Subcutaneous abdominal adipose tissue (tissue), 5 donors: ENCODE results near the gene FITM1.

Experiments
- H3K27ac ChIP-seq: one replicate; pipeline ENCODE4 v1.7.0; 2013; ENCODE audit warnings: low read depth, mild to moderate bottlenecking, inconsistent platforms, low read length, moderate library complexity
- H3K27me3 ChIP-seq, 5 donors: one replicate each; pipeline ENCODE4 v1.7.0; 2013; ENCODE audit warnings: low read length in 5 of 5, inconsistent platforms in 1 of 5; ENCODE audit not compliant: control insufficient read depth in 5 of 5, insufficient read depth in 4 of 5
- H3K36me3 ChIP-seq, 5 donors: one replicate each; pipeline ENCODE4 v1.7.0; 2013; ENCODE audit warnings: low read length in 5 of 5; ENCODE audit not compliant: control insufficient read depth in 5 of 5, insufficient read depth in 5 of 5
- H3K4me1 ChIP-seq, 5 donors: one replicate each; pipeline ENCODE4 v1.7.0; 2013; ENCODE audit warnings: low read length in 5 of 5, mild to moderate bottlenecking in 3 of 5, moderate library complexity in 1 of 5; ENCODE audit not compliant: control insufficient read depth in 5 of 5, insufficient read depth in 5 of 5
- H3K4me3 ChIP-seq, 5 donors: one replicate each; pipeline ENCODE4 v1.7.0; 2013; ENCODE audit warnings: low read length in 5 of 5, low read depth in 1 of 5
- H3K9ac ChIP-seq, 5 donors: one replicate each; pipeline ENCODE4 v1.7.0; 2013; ENCODE audit warnings: low read length in 5 of 5, mild to moderate bottlenecking in 4 of 5, moderate library complexity in 3 of 5
- H3K9me3 ChIP-seq, 5 donors: one replicate each; pipeline ENCODE4 v1.7.0; 2013; ENCODE audit warnings: low read length in 5 of 5; ENCODE audit not compliant: control insufficient read depth in 5 of 5
- donor health status: healthy.
- donor health status: healthy.
- donor health status: healthy.
- donor health status: healthy.
- donor health status: healthy.

Gene FITM1

GRCh38 chr14:24146453-24146977, 16.1 kb downstream of the FITM1 start, which contains the start of gene PSME2:
TSS of gene PSME2 (minus strand) at chr14:24146610. CDS start at chr14:24146581, 29 bp downstream.
- H3K27ac ChIP-seq: peak within 1 kb of the TSS; percentile 98
- no peaks in the 10 kb centered on the region for H3K9me3 ChIP-seq
- H3K4me3 ChIP-seq: peak within 1 kb of the TSS; percentile 87 to 96 (median 93)
- no peaks in the 10 kb centered on the region for H3K27me3 ChIP-seq
- peaks cover 13 to 37% (median 32%) of the 10 kb centered on the region in 5 donors for H3K4me1 ChIP-seq
- H3K36me3 ChIP-seq: peaks cover 2 to 45% (median 28%) of the 10 kb centered on the region in 5 donors
- H3K9ac ChIP-seq: peak within 1 kb of the TSS; percentile 91 to 95 (median 92)

DNA sequence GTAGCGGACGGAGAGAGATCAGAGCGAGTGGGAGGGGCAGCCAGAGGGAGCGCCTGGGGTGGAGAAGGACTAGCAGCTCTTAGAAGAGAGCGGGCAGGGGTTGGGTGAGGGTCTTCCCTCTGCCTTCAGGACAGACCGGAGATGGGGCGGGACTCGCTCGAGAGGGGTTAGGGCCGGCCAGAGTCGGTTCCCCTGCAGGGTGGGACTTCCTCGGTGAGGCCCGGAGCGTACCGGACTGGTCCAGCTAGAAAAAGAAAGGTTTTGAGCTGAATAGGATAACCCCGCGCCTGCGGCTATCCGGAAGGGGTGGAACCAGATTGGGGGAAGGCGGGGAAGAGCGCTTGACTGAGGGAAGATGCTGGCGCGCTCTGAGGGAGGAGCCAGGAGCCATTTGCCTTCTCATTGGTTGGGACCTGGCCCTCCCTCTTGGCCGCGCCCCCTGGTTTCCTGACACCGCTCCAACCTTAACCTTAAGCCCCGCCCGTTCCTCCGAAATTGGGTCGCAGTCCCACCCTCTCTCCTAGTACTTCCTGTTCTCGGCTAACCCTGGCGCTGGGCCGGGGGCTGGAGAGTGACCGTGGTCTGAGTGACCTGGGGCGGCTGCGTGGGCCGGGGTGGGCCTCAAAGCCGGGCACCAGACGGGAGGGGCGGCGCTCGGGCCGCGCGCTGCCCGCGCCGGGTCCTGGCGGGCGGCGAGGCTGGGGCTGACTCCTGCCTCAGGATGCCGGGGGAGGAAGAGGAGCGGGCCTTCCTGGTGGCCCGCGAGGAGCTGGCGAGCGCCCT, 16.7 kb downstream of the FITM1 start, which contains the start of gene RNF31:
Gene RNF31 (plus strand): TSS at position 521 of the 783 bp plus-strand sequence. CDS start 201 bp downstream, at position 722.
- peak within 1 kb of the TSS; percentile 91 to 95 (median 92) for H3K9ac ChIP-seq

DNA sequence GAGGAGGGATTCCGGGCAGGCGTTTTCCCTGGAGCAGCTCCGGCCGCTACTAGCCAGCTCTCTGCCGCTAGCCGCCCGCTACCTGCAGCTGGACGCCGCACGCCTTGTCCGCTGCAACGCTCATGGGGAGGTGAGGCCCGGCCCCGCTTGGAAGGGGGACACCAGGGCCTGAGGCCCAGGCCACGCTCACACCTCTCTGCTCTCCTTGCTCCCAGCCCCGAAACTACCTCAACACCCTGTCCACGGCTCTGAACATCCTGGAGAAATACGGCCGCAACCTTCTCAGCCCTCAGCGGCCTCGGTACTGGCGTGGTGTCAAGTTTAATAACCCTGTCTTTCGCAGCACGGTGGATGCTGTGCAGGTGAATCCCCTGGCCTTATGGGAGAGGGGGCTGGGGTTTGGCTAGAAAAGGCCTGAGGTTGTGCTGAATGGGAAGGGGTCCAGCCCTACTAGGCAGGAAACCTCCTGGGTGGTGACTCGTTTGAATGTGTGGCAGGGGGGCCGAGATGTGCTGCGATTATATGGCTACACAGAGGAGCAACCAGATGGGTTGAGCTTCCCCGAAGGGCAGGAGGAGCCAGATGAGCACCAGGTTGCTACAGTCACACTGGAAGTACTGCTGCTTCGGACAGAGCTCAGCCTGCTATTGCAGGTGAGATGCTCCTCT, 17.4 kb downstream of the FITM1 start:
- peaks cover 10 to 30% (median 25%) of the 10 kb centered on the region in 5 donors for H3K4me1 ChIP-seq
- H3K27ac ChIP-seq: peak overlapping the region; percentile 98
- H3K27me3 ChIP-seq: no peaks in the 10 kb centered on the region
- peaks cover 2 to 59% (median 39%) of the 10 kb centered on the region in 5 donors for H3K36me3 ChIP-seq
- H3K9me3 ChIP-seq: no peaks in the 10 kb centered on the region
- H3K9ac ChIP-seq: peak overlapping the region; percentile 38 to 92 (median 87)
- peak overlapping the region; percentile 83 to 96 (median 93) for H3K4me3 ChIP-seq

More for the DNA sequence above, 16.7 kb downstream of the FITM1 start, which contains the start of gene RNF31:
- no peaks in the 10 kb centered on the region for H3K9me3 ChIP-seq
- peak within 1 kb of the TSS; percentile 98 for H3K27ac ChIP-seq
- peaks cover 2 to 52% (median 35%) of the 10 kb centered on the region in 5 donors for H3K36me3 ChIP-seq
- H3K4me3 ChIP-seq: peak within 1 kb of the TSS; percentile 87 to 96 (median 93)
- H3K4me1 ChIP-seq: peaks cover 10 to 31% (median 26%) of the 10 kb centered on the region in 5 donors
- no peaks in the 10 kb centered on the region for H3K27me3 ChIP-seq

DNA sequence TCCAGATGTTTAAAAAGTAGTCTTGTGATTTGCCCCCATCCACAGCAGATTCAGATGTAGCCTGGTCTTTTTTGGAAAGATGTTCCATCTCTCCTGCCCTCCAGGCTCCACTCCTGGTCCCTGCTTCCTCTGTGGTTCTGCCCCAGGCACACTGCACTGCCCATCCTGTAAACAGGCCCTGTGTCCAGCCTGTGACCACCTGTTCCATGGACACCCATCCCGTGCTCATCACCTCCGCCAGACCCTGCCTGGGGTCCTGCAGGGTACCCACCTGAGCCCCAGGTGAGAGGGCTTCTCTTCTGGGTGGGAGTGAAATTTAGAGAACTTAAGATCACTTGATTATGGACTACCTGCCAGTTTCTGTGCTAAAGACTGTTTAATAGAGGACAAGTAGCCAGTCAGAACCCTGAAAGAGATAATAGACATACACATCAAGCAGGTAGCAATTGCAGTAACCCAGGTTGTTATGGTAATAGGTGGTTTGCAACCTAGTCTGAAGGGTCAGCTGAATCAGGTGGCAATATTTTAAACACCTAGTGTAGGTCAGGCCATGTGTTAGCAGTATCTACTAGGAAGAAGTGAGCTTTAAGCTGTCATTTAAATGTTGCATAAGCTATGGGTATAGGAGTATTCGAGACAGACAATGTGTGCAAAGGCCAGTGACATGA, 19.0 kb downstream of the FITM1 start:
- Histone ChIP-seq H3K36me3 (peaks cover 2 to 54% (median 38%) of the 10 kb centered on the region in 5 donors), H3K4me1 (peaks cover 10 to 30% (median 25%) of the 10 kb centered on the region in 5 donors), H3K9ac (peak overlapping the region in 1 of 5 donors; percentile 13), H3K9me3 (no peaks in the 10 kb centered on the region), H3K27me3 (no peaks in the 10 kb centered on the region), H3K27ac (no peak overlapping the region), H3K4me3 (no peak overlapping the region)

DNA sequence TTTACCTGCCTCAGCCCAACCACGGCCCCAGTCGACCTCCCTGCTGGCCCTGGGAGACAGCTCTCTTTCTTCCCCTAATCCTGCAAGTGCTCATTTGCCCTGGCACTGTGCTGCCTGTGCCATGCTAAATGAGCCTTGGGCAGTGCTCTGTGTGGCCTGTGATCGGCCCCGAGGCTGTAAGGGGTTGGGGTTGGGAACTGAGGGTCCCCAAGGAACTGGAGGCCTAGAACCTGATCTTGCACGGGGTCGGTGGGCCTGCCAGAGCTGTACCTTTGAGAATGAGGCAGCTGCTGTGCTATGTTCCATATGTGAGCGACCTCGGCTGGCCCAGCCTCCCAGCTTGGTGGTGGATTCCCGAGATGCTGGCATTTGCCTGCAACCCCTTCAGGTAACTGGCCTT, 19.6 kb downstream of the FITM1 start:
- no peak overlapping the region for H3K27ac ChIP-seq
- H3K9me3 ChIP-seq: no peaks in the 10 kb centered on the region
- H3K27me3 ChIP-seq: no peaks in the 10 kb centered on the region
- peaks cover 5 to 57% (median 45%) of the 10 kb centered on the region in 5 donors for H3K36me3 ChIP-seq
- H3K4me1 ChIP-seq: peaks cover 10 to 30% (median 25%) of the 10 kb centered on the region in 5 donors
- H3K9ac ChIP-seq: no peak overlapping the region
- no peak overlapping the region for H3K4me3 ChIP-seq

DNA sequence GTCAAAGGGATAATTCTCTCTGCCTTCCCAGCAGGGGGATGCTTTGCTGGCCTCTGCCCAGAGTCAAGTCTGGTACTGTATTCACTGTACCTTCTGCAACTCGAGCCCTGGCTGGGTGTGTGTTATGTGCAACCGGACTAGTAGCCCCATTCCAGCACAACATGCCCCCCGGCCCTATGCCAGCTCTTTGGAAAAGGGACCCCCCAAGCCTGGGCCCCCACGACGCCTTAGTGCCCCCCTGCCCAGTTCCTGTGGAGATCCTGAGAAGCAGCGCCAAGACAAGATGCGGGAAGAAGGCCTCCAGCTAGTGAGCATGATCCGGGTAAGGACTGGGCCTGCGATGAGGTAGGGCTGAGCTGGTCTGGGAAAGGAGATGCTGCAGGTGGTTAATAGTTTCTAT, 20.1 kb downstream of the FITM1 start:
- Histone ChIP-seq H3K27ac (no peak overlapping the region), H3K9me3 (no peaks in the 10 kb centered on the region), H3K9ac (no peak overlapping the region), H3K27me3 (no peaks in the 10 kb centered on the region), H3K36me3 (peaks cover 6 to 61% (median 50%) of the 10 kb centered on the region in 5 donors), H3K4me3 (no peak overlapping the region), H3K4me1 (peaks cover 10 to 24% (median 21%) of the 10 kb centered on the region in 5 donors)

- no peak overlapping the region for H3K27ac ChIP-seq
- H3K4me1 ChIP-seq: peaks cover 7 to 20% (median 18%) of the 10 kb centered on the region in 5 donors
- no peak overlapping the region for H3K9ac ChIP-seq
- H3K4me3 ChIP-seq: no peak overlapping the region
- H3K27me3 ChIP-seq: no peaks in the 10 kb centered on the region
- no peaks in the 10 kb centered on the region for H3K9me3 ChIP-seq
- peaks cover 9 to 66% (median 54%) of the 10 kb centered on the region in 5 donors for H3K36me3 ChIP-seq
These were observed 20.5 kb downstream of the FITM1 start for GRCh38 chr14:24150993-24151392.

- Histone ChIP-seq H3K4me3 (no peak overlapping the region), H3K27me3 (no peaks in the 10 kb centered on the region), H3K4me1 (peaks cover 5 to 16% (median 15%) of the 10 kb centered on the region in 5 donors), H3K9me3 (no peaks in the 10 kb centered on the region), H3K36me3 (peaks cover 9 to 71% (median 58%) of the 10 kb centered on the region in 5 donors), H3K27ac (no peak overlapping the region), H3K9ac (no peak overlapping the region)
These were observed 21.1 kb downstream of the FITM1 start for GRCh38 chr14:24151404-24152080.

- no peaks in the 10 kb centered on the region for H3K9me3 ChIP-seq
- H3K27ac ChIP-seq: no peak overlapping the region
These were observed 24.6 kb downstream of the FITM1 start for GRCh38 chr14:24155100-24155499.

More at GRCh38 chr14:24155100-24155499, 24.6 kb downstream of the FITM1 start:
- Histone ChIP-seq H3K4me3 (no peak overlapping the region), H3K27me3 (no peaks in the 10 kb centered on the region), H3K9ac (peak overlapping the region in 1 of 5 donors; percentile 19), H3K4me1 (peaks cover 0 to 3% (median 0%) of the 10 kb centered on the region in 5 donors), H3K36me3 (peaks cover 15 to 81% (median 70%) of the 10 kb centered on the region in 5 donors)
